GM12865 (cell line): ENCODE measurements around the gene TCF12.
A peak's percentile ranks its signal among the peaks of the same experiment; 100 is the strongest.

Experiments
- DNase-seq: peaks from one replicate; pipeline ENCODE4 v3.0.0; 2010; ENCODE audit warnings: low read depth
- H3K4me3 ChIP-seq: 2 replicates; pipeline ENCODE4 v1.5.1; 2011; ENCODE audit warnings: mild to moderate bottlenecking, low read depth, low read length, control low read depth
- TF ChIP-seq, protein P1 (sequence below): IDR thresholded peaks from 2 replicates; pipeline ENCODE4 v1.5.1; 2011; ENCODE audit warnings: low read length, control low read depth, low read depth, inconsistent platforms; ENCODE audit not compliant: insufficient read depth; ENCODE audit errors: missing control alignments

TCF12 gene

GRCh38 chr15:56920367-56920627 is 1.9 kb downstream of the TCF12 start:
- TF ChIP-seq, protein P1, sequence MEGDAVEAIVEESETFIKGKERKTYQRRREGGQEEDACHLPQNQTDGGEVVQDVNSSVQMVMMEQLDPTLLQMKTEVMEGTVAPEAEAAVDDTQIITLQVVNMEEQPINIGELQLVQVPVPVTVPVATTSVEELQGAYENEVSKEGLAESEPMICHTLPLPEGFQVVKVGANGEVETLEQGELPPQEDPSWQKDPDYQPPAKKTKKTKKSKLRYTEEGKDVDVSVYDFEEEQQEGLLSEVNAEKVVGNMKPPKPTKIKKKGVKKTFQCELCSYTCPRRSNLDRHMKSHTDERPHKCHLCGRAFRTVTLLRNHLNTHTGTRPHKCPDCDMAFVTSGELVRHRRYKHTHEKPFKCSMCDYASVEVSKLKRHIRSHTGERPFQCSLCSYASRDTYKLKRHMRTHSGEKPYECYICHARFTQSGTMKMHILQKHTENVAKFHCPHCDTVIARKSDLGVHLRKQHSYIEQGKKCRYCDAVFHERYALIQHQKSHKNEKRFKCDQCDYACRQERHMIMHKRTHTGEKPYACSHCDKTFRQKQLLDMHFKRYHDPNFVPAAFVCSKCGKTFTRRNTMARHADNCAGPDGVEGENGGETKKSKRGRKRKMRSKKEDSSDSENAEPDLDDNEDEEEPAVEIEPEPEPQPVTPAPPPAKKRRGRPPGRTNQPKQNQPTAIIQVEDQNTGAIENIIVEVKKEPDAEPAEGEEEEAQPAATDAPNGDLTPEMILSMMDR = no peak
- peak overlapping the region; percentile 94 for H3K4me3 ChIP-seq
- DNase-seq = peak; percentile 19

DNA sequence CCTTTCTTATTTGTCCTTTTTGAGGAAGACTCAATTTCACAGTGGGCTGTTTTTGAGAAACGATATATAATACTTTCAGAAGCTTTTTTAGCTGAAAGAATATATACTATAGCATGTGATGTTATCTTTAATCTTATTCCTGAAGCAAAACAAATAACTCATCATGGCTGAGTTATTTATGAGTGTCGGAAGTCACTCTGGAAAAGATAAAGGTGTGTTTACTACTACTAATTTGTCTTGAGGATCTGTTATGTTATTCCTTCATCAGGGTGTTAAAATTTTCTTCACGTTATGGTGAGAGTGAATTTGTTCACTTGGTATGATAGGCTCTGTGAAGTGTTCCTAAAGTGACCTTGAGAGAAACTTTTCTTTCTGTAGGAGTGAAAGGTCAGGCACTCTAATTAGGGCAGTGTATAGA is 4.7 kb downstream of the TCF12 start:
- TF ChIP-seq, protein P1 = no peak
- no peak for DNase-seq
- no peak overlapping the region for H3K4me3 ChIP-seq

DNA sequence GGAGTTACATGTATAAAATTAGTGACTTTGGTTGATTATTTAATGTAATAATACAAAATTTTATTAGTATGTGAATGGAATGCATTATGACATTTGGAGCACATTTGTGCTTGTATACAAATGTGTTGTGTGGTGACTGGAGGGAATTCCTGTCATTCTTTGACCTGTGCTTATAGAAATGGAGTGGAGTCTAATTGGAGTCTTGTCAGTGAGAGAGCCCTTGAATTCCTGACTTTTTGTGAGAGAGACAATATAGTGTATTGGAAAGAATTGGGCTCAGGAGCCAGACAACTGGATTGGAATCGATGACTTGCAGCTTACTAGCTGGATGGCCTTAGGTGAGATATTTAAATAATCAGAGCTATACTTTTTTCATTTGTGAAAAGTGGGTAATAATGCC is 9.4 kb downstream of the TCF12 start:
- H3K4me3 ChIP-seq = no peak overlapping the region
- DNase-seq = no peak
- TF ChIP-seq, protein P1 = no peak

- DNase-seq = no peak
- TF ChIP-seq, protein P1 = no peak
- no peak overlapping the region for H3K4me3 ChIP-seq
Observed at GRCh38 chr15:56929399-56929798, 11.0 kb downstream of the TCF12 start.

- no peak overlapping the region for H3K4me3 ChIP-seq
- TF ChIP-seq, protein P1 = no peak
- DNase-seq = no peak
Observed at GRCh38 chr15:56929933-56930332, 11.5 kb downstream of the TCF12 start.

DNA sequence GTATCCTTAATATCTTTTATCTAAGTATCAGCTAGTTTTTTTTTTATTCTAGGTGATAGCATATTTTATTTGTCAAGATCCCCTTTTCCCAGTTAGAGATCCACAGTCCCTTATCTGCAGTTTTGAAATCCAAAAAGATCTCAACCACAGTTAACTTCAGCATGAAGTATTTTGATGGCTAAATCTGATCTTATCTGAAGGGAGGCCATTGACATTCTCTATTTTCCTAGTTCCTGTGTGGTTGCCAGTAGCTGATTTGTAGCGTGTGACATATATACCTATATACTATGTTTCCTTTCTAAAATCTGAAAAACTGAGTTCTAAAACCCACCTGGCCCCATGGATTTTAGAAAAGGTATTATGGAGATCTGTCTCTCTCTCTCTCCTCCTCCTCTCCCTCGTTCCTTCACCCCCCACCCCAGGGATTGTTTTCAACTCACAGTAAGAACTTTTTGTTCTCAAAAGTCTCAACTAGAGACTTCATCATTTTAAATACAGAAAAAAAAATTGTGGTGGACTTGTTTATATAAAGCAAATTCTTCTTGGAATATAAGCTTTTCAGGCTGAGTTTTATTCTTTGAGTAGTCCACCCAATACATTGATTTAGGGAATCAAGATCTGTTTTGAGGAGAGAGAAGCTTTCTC is 12.3 kb downstream of the TCF12 start:
- DNase-seq = no peak
- TF ChIP-seq, protein P1 = no peak
- no peak overlapping the region for H3K4me3 ChIP-seq
